ENCODE measurements around the gene FUT1. TPM values are rescaled to one million over a fixed set of nuclear protein-coding genes. Genes with fewer than 3 reads are reported as not detected.
A peak's percentile ranks its signal among the peaks of the same experiment; 100 is the strongest.
"Not testable (repeated sequence)": the region's sequence is repeated elsewhere in the genome, so short reads cannot be mapped to it uniquely, and the experiment has no call there.

Gene FUT1
- polyA plus RNA-seq (ENCODE audit: low read depth in 6 of 6), result not detected

DNA sequence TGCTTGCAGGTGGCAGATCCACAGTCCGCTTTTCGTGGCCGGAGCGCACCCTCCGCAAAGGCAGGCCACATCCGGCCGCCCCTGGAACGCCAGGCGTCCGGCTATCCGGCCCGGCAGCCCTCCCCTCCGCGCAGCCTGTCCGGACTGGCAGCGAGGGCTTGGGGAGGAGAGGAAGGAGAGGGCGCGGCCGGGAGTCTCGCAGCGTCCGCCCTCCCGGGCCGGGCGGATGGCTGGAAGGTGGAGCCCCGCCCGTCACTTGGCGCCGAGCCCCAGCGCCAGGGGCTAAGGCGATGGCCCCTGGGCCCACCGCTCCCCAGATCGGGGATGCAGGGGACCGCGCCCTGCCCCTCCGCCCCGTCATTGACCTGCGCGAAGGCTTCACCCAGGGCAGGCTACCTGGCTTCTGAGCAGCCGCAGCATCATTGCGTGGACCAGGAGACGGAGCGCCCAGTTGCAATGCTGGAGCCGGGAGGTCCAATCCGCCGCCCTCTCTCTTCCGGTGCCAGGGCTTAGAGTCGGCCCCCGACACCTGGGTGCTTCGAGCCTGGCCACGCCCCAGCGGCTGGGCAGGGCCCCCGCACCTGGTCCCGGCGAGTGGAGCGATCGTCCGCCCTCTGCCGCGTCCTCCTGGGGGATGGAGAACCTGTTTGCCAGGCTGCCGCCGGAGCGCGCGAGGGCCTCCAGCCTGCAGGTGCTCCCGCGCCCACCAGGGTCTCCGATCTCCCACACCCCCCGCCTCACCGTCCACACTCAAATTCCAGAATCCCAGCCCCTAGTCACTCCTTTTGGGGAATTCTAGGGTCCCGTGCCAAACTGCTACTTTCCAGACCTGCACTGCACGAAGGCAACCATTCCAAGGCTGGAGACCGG, at the start of gene FUT1:
Gene FUT1 (minus strand): TSS at position 146 of the 870 bp plus-strand sequence. CDS start 1,360 bp downstream, outside the sequence.
- H3K27ac Mint-ChIP-seq, result peak within 1 kb of the TSS in 2 of 6 donors; percentile 48 to 81
- H3K4me3 Mint-ChIP-seq, result peak within 1 kb of the TSS; percentile 48 to 90 (median 78)
- no peaks in the 10 kb centered on the region for H3K9me3 Mint-ChIP-seq
- H3K4me1 Mint-ChIP-seq, result peaks cover 17 to 25% (median 17%) of the 10 kb centered on the region in 3 donors
- H3K36me3 Mint-ChIP-seq, result no peaks in the 10 kb centered on the region
- ATAC-seq (ENCODE audit: low read depth in 2 of 2) (peak; percentile 70 to 84), DNase-seq (peak; percentile 19)
- H3K27me3 Mint-ChIP-seq, result peaks cover 33 to 78% (median 49%) of the 10 kb centered on the region in 3 donors

- H3K9me3 Mint-ChIP-seq, result no peaks in the 10 kb centered on the region
- no peak overlapping the region for H3K27ac Mint-ChIP-seq
- H3K27me3 Mint-ChIP-seq, result no peaks in the 10 kb centered on the region
- peaks cover 9 to 10% (median 10%) of the 10 kb centered on the region in 3 donors for H3K4me1 Mint-ChIP-seq
- ATAC-seq (ENCODE audit: low read depth in 2 of 2) (no peak), DNase-seq (no peak)
- no peaks in the 10 kb centered on the region for H3K36me3 Mint-ChIP-seq
- no peak overlapping the region for H3K4me3 Mint-ChIP-seq
Measured at GRCh38 chr19:48799358-48800300, 47.2 kb upstream of the FUT1 start.

DNA sequence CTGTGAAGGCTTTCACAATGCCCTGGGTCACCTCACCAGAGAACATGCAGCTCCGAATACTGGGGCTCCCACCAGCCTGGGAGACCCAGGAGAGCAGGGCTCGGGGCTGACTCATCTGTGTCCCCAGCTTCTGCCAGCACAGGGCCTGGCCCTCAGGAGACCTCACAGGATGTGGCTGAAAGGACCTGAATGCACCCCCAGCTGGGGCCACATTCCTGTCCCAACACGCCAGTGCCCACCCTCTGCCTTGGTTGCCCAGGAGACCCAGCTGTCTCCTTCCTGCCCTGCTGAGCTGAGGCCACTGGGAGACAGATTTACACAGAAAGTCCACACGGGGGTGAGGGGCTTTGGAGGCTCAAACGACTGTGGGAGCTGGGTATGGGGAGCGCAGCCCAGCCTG, 46.5 kb upstream of the FUT1 start:
- Mint-ChIP-seq H3K9me3 (no peaks in the 10 kb centered on the region), H3K27ac (no peak overlapping the region), H3K36me3 (no peaks in the 10 kb centered on the region), H3K4me1 (peaks cover 12 to 15% (median 14%) of the 10 kb centered on the region in 3 donors), H3K27me3 (no peaks in the 10 kb centered on the region), H3K4me3 (no peak overlapping the region)
- DNase-seq (no peak), ATAC-seq (ENCODE audit: low read depth in 2 of 2) (no peak)

GRCh38 chr19:48797103-48797502, 44.7 kb upstream of the FUT1 start:
- DNase-seq, result no peak

GRCh38 chr19:48796298-48797083, 44.0 kb upstream of the FUT1 start:
- Mint-ChIP-seq H3K27ac (no peak overlapping the region), H3K27me3 (no peaks in the 10 kb centered on the region), H3K36me3 (no peaks in the 10 kb centered on the region), H3K4me3 (peak overlapping the region in 1 of 8 donors; percentile 68), H3K4me1 (peaks cover 12 to 15% (median 14%) of the 10 kb centered on the region in 3 donors), H3K9me3 (no peaks in the 10 kb centered on the region)
- DNase-seq, result no peak
- no peak for ATAC-seq (ENCODE audit: low read depth in 2 of 2)

More at GRCh38 chr19:48797103-48797502, 44.7 kb upstream of the FUT1 start:
- Mint-ChIP-seq H3K4me3 (peak overlapping the region in 4 of 8 donors; percentile 5 to 62 (median 32)), H3K27me3 (no peaks in the 10 kb centered on the region), H3K4me1 (peaks cover 12 to 15% (median 14%) of the 10 kb centered on the region in 3 donors), H3K9me3 (no peaks in the 10 kb centered on the region), H3K36me3 (no peaks in the 10 kb centered on the region), H3K27ac (peak overlapping the region in 1 of 6 donors; percentile 33)
- ATAC-seq (ENCODE audit: low read depth in 2 of 2), result no peak

DNA sequence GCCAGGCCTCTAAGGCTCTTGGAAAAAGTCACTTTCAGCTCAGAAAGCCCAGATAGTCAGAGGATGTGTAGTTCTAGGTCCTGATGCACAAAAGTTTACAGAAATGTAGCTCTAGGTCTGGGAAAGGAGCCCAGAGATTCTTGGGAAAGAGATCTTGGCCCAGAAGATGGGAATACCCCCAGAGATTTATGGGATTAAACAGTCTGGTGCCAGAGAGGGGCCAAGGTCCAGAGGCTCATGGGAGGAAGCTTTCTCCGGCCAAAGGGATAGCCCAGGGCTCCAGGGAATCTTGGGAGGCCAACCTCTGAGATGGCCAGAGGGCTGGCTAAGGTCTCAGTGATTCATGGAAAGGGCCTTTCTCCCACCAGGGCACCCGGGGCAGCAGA, 43.2 kb upstream of the FUT1 start:
- no peaks in the 10 kb centered on the region for H3K36me3 Mint-ChIP-seq
- no peak for ATAC-seq (ENCODE audit: low read depth in 2 of 2)
- peak overlapping the region in 7 of 8 donors; percentile 78 to 96 (median 95) for H3K4me3 Mint-ChIP-seq
- no peaks in the 10 kb centered on the region for H3K9me3 Mint-ChIP-seq
- H3K27me3 Mint-ChIP-seq, result no peaks in the 10 kb centered on the region
- H3K27ac Mint-ChIP-seq, result peak overlapping the region in 3 of 6 donors; percentile 84 to 95 (median 95)
- no peak for DNase-seq
- H3K4me1 Mint-ChIP-seq, result peaks cover 12 to 15% (median 14%) of the 10 kb centered on the region in 3 donors

DNA sequence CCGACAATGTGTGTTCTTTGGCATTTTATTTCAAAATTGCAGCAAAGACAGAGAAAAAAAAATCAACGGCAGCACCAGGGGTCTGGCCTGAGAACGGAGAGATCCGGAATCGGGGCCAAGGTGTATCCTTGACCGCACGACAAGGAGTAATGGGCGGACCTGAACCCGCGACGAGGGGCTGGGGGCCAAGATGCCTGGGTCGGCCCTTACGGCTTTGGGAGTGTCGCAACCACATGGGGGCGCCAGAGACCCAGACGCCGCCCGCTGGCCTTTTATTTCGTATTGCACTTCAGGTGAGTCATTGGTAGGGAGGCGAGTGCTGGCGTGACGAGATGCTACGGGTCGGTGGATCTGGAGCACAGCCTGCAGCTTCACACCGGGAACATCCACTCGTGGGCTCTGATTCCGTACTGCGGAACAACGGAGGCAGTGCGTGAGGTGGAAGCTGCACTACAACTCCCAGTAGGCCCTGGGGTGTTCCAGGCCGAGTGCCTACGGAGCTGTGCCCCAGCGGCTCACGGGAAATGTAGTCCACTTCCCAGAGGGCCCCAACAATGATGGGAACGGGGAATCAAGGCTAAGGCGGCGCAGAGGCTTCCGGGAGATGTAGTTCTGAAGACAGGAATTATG, 42.7 kb upstream of the FUT1 start:
- Mint-ChIP-seq H3K27ac (peak overlapping the region; percentile 81 to 95 (median 88)), H3K9me3 (no peaks in the 10 kb centered on the region), H3K4me1 (peaks cover 9 to 15% (median 14%) of the 10 kb centered on the region in 3 donors), H3K27me3 (no peaks in the 10 kb centered on the region), H3K4me3 (peak overlapping the region; percentile 78 to 96 (median 95)), H3K36me3 (no peaks in the 10 kb centered on the region)
- ATAC-seq (ENCODE audit: low read depth in 2 of 2) (peak; percentile 97), DNase-seq (peak; percentile 80)

DNA sequence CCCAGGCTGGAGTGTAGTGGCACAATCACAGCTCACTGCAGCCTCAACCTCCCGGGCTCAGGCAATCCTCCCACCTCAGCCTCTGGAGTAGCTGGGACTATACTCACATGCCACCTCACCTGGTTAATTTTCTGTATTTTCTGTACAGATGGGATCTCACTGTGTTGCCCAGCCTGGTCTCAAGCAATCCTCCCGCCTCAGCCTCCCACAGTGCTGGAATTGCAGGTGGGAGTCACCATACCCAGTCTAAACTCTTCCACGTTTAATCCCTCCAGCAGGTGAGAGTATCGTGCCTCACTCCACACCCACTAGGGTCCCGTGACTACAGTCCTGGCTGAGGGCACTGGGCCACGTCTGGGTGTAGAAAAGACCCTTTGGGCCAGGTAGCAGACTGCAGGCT, 41.9 kb upstream of the FUT1 start:
- H3K36me3 Mint-ChIP-seq, result no peaks in the 10 kb centered on the region
- peaks cover 8 to 15% (median 14%) of the 10 kb centered on the region in 3 donors for H3K4me1 Mint-ChIP-seq
- H3K4me3 Mint-ChIP-seq, result peak overlapping the region in 5 of 8 donors; percentile 78 to 95 (median 95)
- H3K27ac Mint-ChIP-seq, result peak overlapping the region in 2 of 6 donors; percentile 84 to 93
- H3K27me3 Mint-ChIP-seq, result no peaks in the 10 kb centered on the region
- DNase-seq, result no peak
- no peaks in the 10 kb centered on the region for H3K9me3 Mint-ChIP-seq
- ATAC-seq (ENCODE audit: low read depth in 2 of 2), result no peak

- Mint-ChIP-seq H3K27me3 (no peaks in the 10 kb centered on the region), H3K4me1 (peaks cover 8 to 15% (median 14%) of the 10 kb centered on the region in 3 donors), H3K27ac (peak overlapping the region in 1 of 6 donors; percentile 79), H3K36me3 (no peaks in the 10 kb centered on the region), H3K4me3 (peak overlapping the region in 1 of 8 donors; percentile 41), H3K9me3 (no peaks in the 10 kb centered on the region)
- DNase-seq, result no peak
- no peak for ATAC-seq (ENCODE audit: low read depth in 2 of 2)
Measured at GRCh38 chr19:48793271-48793670, 40.8 kb upstream of the FUT1 start.

DNA sequence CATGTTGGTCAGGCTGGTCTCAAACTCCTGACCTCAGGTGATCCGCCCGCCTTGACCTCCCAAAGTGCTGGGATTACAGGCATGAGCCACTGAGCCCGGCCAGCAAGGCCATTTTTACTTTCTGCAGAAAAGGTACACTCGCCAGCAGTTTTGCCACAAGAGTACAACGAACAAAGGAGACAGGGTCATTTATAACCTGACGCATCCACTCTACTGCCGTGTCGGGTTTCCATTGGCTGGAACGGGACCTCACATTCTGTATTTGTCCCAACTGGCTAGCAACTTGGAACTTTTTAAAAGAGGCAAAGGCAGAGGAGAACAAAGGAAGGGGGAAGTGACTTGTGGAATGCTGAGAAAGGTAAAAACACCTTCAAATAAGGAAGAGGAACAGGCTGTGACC, 34.9 kb upstream of the FUT1 start:
- H3K27ac Mint-ChIP-seq, result peak overlapping the region in 3 of 6 donors; percentile 20 to 63 (median 33)
- H3K4me3 Mint-ChIP-seq; DNase-seq; H3K27me3 Mint-ChIP-seq; ATAC-seq (ENCODE audit: low read depth in 2 of 2); H3K36me3 Mint-ChIP-seq; H3K4me1 Mint-ChIP-seq; H3K9me3 Mint-ChIP-seq: not testable (repeated sequence)

DNA sequence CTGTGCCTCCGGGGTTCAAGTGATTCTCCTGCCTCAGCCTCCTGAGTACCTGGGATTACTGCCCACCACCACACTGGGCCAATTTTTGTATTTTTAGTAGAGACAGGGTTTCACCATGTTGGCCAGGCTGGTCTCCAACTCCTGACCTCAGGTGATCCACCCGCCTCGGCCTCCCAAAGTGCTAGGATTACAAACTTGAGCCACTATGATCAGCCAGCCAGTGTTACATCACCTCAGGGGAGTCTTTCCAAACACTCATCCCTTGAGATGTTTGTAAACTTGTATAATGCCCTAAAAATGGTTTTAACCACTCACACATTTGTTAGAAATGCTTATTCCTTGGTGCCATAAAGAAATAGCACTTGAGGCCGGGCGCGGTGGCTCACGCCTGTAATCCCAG, 34.0 kb upstream of the FUT1 start:
- H3K27me3 Mint-ChIP-seq; ATAC-seq (ENCODE audit: low read depth in 2 of 2); H3K27ac Mint-ChIP-seq; H3K4me1 Mint-ChIP-seq; DNase-seq; H3K4me3 Mint-ChIP-seq; H3K9me3 Mint-ChIP-seq; H3K36me3 Mint-ChIP-seq: not testable (repeated sequence)

DNA sequence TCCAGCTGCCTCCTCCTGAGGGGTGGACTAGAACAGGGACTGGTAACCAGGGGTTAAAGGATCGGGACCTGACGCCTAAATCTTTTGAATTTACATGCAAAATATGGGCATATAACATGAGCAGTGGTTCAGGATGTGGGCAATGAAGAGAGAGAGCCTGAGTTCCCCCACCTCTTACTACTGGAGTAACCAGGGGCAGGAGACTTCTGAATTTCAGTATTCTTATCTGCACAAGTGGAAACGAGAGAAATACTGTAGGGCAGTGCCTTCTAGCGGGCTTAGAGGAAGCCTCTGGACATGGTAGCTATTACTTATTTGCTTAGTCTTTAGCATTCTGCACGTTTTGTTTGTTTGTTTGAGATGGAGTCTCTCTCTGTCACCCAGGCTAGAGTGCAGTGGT, 32.1 kb upstream of the FUT1 start:
- peaks cover 6 to 12% (median 10%) of the 10 kb centered on the region in 3 donors for H3K4me1 Mint-ChIP-seq
- H3K4me3 Mint-ChIP-seq, result peak overlapping the region in 1 of 8 donors; percentile 24
- H3K36me3 Mint-ChIP-seq, result no peaks in the 10 kb centered on the region
- DNase-seq (no peak), ATAC-seq (ENCODE audit: low read depth in 2 of 2) (no peak)
- H3K27me3 Mint-ChIP-seq, result no peaks in the 10 kb centered on the region
- H3K9me3 Mint-ChIP-seq, result no peaks in the 10 kb centered on the region
- H3K27ac Mint-ChIP-seq, result peak overlapping the region in 2 of 6 donors; percentile 13 to 78

Data from naive B cell (primary cell).